WERI-Rb-1 (cell line): ENCODE results near the gene CDKN2B-AS1.

Experiments used
- DNase-seq: peaks from one replicate; pipeline ENCODE4 v3.0.0-alpha.2; 2020
- H3K27ac ChIP-seq: fragments of 250-450 bp; sonication (Bioruptor Pico); 2 replicates; pipeline ENCODE4 v1.5.1; 2020; ENCODE audit warnings: mild to moderate bottlenecking, moderate library complexity
- H3K27me3 ChIP-seq: fragments of 250-450 bp; sonication (Bioruptor Pico); 2 replicates; pipeline ENCODE4 v1.5.1; 2021; ENCODE audit warnings: mild to moderate bottlenecking, low read depth, moderate library complexity; ENCODE audit not compliant: insufficient read depth, severe bottlenecking
- H3K36me3 ChIP-seq: fragments of 250-450 bp; sonication (Bioruptor Pico); 2 replicates; pipeline ENCODE4 v1.5.1; 2020; ENCODE audit warnings: mild to moderate bottlenecking, moderate library complexity
- H3K4me3 ChIP-seq: 2 replicates; pipeline ENCODE4 v1.5.1; 2011; ENCODE audit warnings: low read depth, mild to moderate bottlenecking, control low read depth, low read length
- H3K9me3 ChIP-seq: fragments of 250-450 bp; sonication (Bioruptor Pico); 2 replicates; pipeline ENCODE4 v1.5.1; 2021; ENCODE audit warnings: mild to moderate bottlenecking, moderate library complexity; ENCODE audit not compliant: severe bottlenecking
- CTCF ChIP-seq: IDR thresholded peaks from 2 replicates; pipeline ENCODE4 v1.5.1; 2011; ENCODE audit warnings: low read depth, mild to moderate bottlenecking, control low read depth, inconsistent platforms, low read length

The CDKN2B-AS1 gene

GRCh38 chr9:22046243-22046885 lies 51.8 kb downstream of the CDKN2B-AS1 start:
- no peak for TF ChIP-seq CTCF

GRCh38 chr9:22047596-22047995 lies 53.0 kb downstream of the CDKN2B-AS1 start:
- Histone ChIP-seq H3K4me3 (no peak overlapping the region), H3K9me3 (no peaks in the 10 kb centered on the region), H3K36me3 (no peaks in the 10 kb centered on the region), H3K27ac (no peak overlapping the region), H3K27me3 (no peaks in the 10 kb centered on the region)
- no peak for DNase-seq
- TF ChIP-seq CTCF: no peak

More at GRCh38 chr9:22046243-22046885, 51.8 kb downstream of the CDKN2B-AS1 start:
- DNase-seq: no peak
- Histone ChIP-seq H3K9me3 (no peaks in the 10 kb centered on the region), H3K36me3 (no peaks in the 10 kb centered on the region), H3K27me3 (no peaks in the 10 kb centered on the region), H3K4me3 (no peak overlapping the region), H3K27ac (no peak overlapping the region)

- Histone ChIP-seq H3K27ac (no peak overlapping the region), H3K27me3 (no peaks in the 10 kb centered on the region), H3K9me3 (no peaks in the 10 kb centered on the region), H3K4me3 (no peak overlapping the region), H3K36me3 (no peaks in the 10 kb centered on the region)
- DNase-seq: no peak
- TF ChIP-seq CTCF: no peak
Observed at GRCh38 chr9:22049411-22049810, 54.8 kb downstream of the CDKN2B-AS1 start.

GRCh38 chr9:22050924-22051323 lies 56.3 kb downstream of the CDKN2B-AS1 start:
- no peak for TF ChIP-seq CTCF
- Histone ChIP-seq H3K36me3 (no peaks in the 10 kb centered on the region), H3K27ac (no peak overlapping the region), H3K9me3 (no peaks in the 10 kb centered on the region), H3K27me3 (no peaks in the 10 kb centered on the region), H3K4me3 (no peak overlapping the region)
- no peak for DNase-seq

GRCh38 chr9:22052376-22052945 lies 57.9 kb downstream of the CDKN2B-AS1 start:
- no peak for TF ChIP-seq CTCF
- Histone ChIP-seq H3K36me3 (peaks cover 3% of the 10 kb centered on the region; the same call in 1 of the 2 replicates), H3K27ac (no peak overlapping the region), H3K9me3 (no peaks in the 10 kb centered on the region), H3K4me3 (no peak overlapping the region), H3K27me3 (no peaks in the 10 kb centered on the region)
- DNase-seq: no peak

- H3K27me3 ChIP-seq: no peaks in the 10 kb centered on the region
- DNase-seq: no peak
- peaks cover 3% of the 10 kb centered on the region; the same call in 1 of the 2 replicates for H3K36me3 ChIP-seq
- H3K27ac ChIP-seq: no peak overlapping the region
- H3K9me3 ChIP-seq: no peaks in the 10 kb centered on the region
- no peak overlapping the region for H3K4me3 ChIP-seq
- TF ChIP-seq CTCF: no peak
Observed at GRCh38 chr9:22053178-22053577, 58.6 kb downstream of the CDKN2B-AS1 start.
